Stimulated activated CD4-positive, alpha-beta T cell treated with anti-CD3 and anti-CD28 coated beads, Interleukin-1b, Interleukin-23, amount 100 ng/mL, for 24 hours (primary cell): ENCODE results near the gene ELOVL3.
"Not testable (repeated sequence)": the region's sequence is repeated elsewhere in the genome, so short reads cannot be mapped to it uniquely, and the experiment has no call there.

Experiments used
- DNase-seq, 4 experiments: peaks; one replicate each; pipeline ENCODE4 v3.0.0-alpha.2; 2020; ENCODE audit warnings: low read depth in 4 of 4, low spot score in 1 of 4

Gene ELOVL3

DNA sequence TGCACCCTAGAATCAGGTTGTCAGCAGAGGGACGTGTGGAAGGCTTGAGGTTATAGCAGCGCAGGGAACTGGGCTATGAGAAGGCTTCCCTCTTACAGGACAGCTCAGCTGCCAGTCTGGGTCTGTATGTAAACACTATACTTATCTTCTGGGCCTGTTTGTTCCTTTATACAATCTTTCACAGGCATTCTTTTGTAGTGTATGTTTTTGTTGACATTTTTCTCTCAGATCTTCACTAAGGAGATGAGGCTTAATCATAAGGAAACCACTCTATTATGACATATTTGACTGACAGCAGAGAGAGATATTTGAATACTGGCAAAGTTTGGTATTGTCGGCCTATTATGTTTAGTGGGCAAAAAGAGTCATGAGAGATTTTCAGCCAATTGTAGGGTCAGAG is 20.2 kb downstream of the ELOVL3 start:
- no peak for DNase-seq

GRCh38 chr10:102247734-102248133 is 21.6 kb downstream of the ELOVL3 start:
- DNase-seq: no peak

DNA sequence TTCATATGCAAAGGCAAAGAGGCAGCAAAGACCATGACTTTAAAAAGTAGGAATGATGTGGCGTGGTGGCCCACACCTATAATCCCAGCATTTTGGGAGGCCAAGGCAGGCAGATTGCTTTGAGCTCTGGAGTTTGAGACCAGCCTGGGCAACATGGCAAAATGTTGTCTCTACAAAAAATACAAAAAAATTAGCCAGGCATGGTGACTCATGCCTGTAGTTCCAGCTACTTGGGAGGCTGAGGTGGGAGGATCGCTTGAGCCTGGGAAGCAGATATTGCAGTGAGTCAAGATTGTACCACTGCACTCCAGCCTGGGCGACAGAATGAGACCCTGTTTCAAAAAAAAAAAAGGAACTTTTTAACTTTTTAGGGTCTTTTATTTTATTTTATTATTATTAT is 26.4 kb downstream of the ELOVL3 start:
- not testable (repeated sequence) for DNase-seq

- DNase-seq: no peak
These were observed 28.3 kb downstream of the ELOVL3 start for GRCh38 chr10:102254426-102254825.

DNA sequence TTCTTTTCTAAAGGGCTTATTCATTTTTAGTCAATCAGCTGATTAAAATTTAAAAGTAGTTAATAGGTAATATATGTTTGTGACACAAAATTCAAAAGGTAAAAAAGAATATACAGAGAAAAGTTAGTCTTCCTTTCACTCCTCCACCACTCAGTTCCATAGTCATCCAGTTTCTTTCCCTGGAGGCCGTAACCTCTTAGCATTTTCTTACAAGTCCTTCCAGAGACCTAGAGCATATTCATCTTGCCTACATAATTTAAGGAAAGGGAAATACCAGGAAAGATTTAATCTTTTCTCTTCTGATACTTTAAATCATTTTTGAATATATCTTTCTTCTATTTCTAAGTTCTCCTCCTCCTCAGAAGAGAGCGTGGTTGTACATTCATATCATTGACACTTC is 29.3 kb downstream of the ELOVL3 start:
- DNase-seq: no peak

GRCh38 chr10:102261196-102261595 is 35.1 kb downstream of the ELOVL3 start:
- DNase-seq: no peak

- DNase-seq: no peak
These were observed 35.7 kb downstream of the ELOVL3 start for GRCh38 chr10:102261842-102262241.

GRCh38 chr10:102262744-102263370 is 36.8 kb downstream of the ELOVL3 start:
- no peak for DNase-seq

GRCh38 chr10:102264371-102264770 is 38.3 kb downstream of the ELOVL3 start:
- DNase-seq: no peak

- DNase-seq: no peak
These were observed 40.6 kb downstream of the ELOVL3 start for GRCh38 chr10:102266670-102267069.

DNA sequence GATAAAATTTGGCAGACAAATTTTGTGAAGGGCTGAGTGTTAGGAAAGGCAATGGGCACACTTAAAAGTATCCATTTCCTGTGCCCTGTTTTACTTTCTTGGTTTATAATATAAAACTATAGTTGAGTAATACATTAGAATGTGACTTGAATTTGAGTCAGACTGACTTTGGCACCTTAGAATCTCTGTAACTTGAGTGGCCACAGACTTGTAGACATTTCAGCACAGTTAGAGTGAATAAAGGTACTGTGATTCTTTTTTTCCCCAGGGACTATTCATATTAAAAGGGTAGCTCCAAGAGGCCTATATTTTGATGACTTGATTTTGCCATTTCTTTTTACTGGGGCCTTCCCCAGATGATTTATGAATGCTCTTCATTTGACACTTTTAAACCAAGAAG is 41.6 kb downstream of the ELOVL3 start:
- DNase-seq: no peak

DNA sequence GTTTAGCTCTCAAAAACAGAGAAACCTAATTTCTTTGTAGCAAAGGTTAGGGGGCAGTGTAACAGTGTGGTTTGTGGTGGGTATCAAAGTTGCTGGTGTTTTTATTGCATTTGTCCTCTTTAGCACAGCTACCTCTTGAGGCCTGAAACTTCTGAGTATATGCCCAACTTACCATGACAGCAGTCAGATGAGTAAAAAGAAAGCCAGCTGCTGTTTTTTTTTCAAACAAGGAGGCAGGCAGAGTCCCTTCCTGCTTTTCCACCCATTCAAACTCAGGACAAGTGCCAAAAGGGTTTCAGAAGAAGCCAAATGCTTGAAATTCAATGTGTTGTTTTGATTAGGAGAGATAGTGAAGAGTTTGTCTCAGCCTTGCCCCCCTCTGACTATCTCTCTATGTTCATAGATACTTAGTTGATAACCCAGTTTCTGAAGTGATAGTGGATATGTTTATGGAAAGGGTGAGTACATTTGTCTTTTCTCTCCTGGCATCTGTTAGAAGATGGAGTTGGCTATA is 42.3 kb downstream of the ELOVL3 start:
- no peak for DNase-seq

DNA sequence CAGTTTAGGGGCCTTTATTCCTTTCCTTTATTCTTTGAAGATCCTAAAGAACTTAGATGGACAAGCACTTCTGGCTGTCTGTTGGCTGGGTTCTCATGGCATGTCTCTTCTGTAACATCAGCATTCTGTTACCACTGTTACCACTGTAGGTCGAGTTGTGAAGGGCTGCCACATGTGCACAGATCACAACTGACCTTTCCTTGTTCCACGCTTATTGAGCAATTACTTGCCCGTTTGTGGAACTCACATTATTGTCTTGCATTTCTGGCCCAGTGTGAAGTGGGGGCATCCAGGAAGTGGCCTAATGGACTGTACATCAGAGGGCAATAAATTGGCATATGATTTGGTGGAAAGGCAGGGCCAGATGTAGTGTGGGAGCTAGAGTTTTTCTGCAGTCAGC is 42.9 kb downstream of the ELOVL3 start:
- DNase-seq: no peak

DNA sequence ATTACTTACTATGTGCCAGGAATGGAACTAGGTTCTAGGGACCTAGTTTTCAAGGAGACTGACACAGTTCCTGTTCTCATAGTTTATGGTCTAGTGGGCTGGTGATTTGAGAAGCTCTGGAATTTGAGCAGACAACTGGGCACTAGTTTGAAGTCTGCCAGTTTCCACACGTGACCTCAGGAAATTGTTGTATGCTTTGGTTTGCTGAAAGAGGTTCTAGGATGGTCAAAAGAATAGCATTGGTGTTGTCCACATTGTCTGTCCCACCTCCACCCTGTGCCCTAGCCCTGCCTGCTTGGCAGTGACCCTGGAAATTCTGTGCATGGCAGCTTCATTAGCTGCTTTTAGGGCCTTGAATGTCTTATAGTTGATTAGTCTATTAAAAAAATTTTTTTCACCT is 48.0 kb downstream of the ELOVL3 start:
- DNase-seq: no peak

- DNase-seq: no peak
These were observed 49.2 kb downstream of the ELOVL3 start for GRCh38 chr10:102275343-102275742.

DNA sequence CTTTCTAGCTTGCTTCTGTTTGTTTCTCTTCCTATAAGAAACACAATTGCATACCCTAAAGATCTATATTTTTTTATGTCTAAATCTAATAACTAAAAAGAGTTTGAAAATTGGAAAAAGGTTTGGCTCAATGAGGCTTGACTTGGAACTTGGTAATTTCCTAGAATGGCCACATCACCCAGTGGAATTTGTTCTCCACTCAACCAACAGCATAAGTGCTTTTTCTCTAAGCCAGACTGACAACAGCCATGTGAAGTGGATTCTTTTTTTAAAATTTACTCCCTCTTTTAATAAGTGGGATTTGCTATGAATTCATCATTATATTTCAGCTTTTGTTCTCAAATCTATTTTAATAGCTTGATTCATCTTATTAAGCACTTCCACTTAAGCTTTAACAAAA is 53.0 kb downstream of the ELOVL3 start:
- DNase-seq: no peak
